Measurements from ENCODE around the gene SSNA1.

The SSNA1 gene

GRCh38 chr9:137169896-137170358 lies 18.5 kb upstream of the SSNA1 start, which contains the start of gene LRRC26:
Gene LRRC26, minus strand, starts transcription at chr9:137170051. Its CDS starts 108 bp downstream, at chr9:137169943.
- peak within 1 kb of the TSS; percentile 48 for H3K4me3 ChIP-seq (ENCODE audit: low read depth, low read length)
- TF ChIP-seq CTCF (IDR thresholded peaks at IDR 0.05; ENCODE audit: insufficient read depth, low read depth, low read length, missing control alignments): no peak
- DNase-seq (ENCODE audit: low read depth): no peak

- no peak overlapping the region for H3K4me3 ChIP-seq (ENCODE audit: low read depth, low read length)
- TF ChIP-seq CTCF (IDR thresholded peaks at IDR 0.05; ENCODE audit: insufficient read depth, low read depth, low read length, missing control alignments): no peak
- DNase-seq (ENCODE audit: low read depth): peak; percentile 38
Measured at GRCh38 chr9:137170486-137171148, 17.9 kb upstream of the SSNA1 start.

- no peak for DNase-seq (ENCODE audit: low read depth)
- H3K4me3 ChIP-seq (ENCODE audit: low read depth, low read length): no peak overlapping the region
- TF ChIP-seq CTCF (IDR thresholded peaks at IDR 0.05; ENCODE audit: insufficient read depth, low read depth, low read length, missing control alignments): no peak
Measured at GRCh38 chr9:137171149-137171900, 17.2 kb upstream of the SSNA1 start.

GRCh38 chr9:137172901-137173795 lies 15.3 kb upstream of the SSNA1 start:
- no peak overlapping the region for H3K4me3 ChIP-seq (ENCODE audit: low read depth, low read length)
- no peak for TF ChIP-seq CTCF (IDR thresholded peaks at IDR 0.05; ENCODE audit: insufficient read depth, low read depth, low read length, missing control alignments)
- DNase-seq (ENCODE audit: low read depth): no peak

GRCh38 chr9:137173796-137174664 lies 14.4 kb upstream of the SSNA1 start:
- H3K4me3 ChIP-seq (ENCODE audit: low read depth, low read length): no peak overlapping the region
- TF ChIP-seq CTCF (IDR thresholded peaks at IDR 0.05; ENCODE audit: insufficient read depth, low read depth, low read length, missing control alignments): no peak
- DNase-seq (ENCODE audit: low read depth): no peak

Measured in GM12865 (cell line).